Measurements from ENCODE around the gene MAP4K2. TPM values are rescaled to one million over a fixed set of nuclear protein-coding genes. Genes with fewer than 3 reads are reported as not detected.

MAP4K2 gene
- total and polyA plus RNA-seq, 9 of the 15 experiments (the other 6 are each of a cell fraction or from before 2014, with no cell fraction given) = 0.13 to 14.5 (median 7.3) TPM

DNA sequence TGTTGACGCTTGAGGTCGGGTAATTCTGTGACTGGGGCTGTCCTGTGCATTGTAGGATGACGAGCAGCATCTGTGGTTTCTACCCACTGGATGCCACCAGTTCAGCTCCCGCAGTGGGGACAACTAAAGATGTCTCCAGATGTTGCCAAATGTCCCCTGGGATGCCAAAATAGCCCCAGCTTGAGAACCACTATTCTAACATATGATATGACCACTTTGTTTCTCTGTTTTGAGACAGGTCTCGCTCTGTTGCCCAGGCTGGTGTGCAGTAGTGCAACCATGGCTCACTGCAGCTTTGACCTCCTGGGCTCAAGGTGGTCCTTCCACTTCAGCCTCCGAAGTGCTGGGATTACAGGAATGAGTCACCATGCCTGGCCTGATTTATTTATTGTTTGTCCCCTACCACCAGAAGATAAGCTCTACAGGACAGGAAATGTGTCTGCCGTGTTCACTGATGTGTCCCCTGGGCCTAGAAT lies 11.7 kb upstream of the MAP4K2 start:
- Histone ChIP-seq H3K9ac (ENCODE audit: insufficient read depth in 1 of 2, low read depth in 2 of 2, low read length in 2 of 2) (no peak overlapping the region), H2AFZ (ENCODE audit: low read depth, low read length) (no peak overlapping the region), H3K27ac (ENCODE audit: extremely low read depth, low read depth, low read length) (no peak overlapping the region), H3K79me2 (ENCODE audit: control insufficient read depth, insufficient read depth, low read length) (peaks cover 6% of the 10 kb centered on the region), H3K4me1 (replicated peaks in 1 of 2; ENCODE audit: control insufficient read depth in 2 of 2, insufficient read depth in 2 of 2, low read length in 2 of 2) (peaks cover 0 to 15% of the 10 kb centered on the region in 2 experiments; a peak in 2 of 5 replicates), H3K27me3 (ENCODE audit: control insufficient read depth in 2 of 2, insufficient read depth in 2 of 2, low read length in 2 of 2) (no peaks in the 10 kb centered on the region), H3K9me3 (replicated peaks; ENCODE audit: control insufficient read depth, insufficient read depth, low read depth, low read length) (no peaks in the 10 kb centered on the region), H3K9me1 (ENCODE audit: control insufficient read depth, insufficient read depth, low read length) (no peaks in the 10 kb centered on the region), H3K4me2 (ENCODE audit: insufficient read depth, low read length) (no peak overlapping the region), H3K36me3 (ENCODE audit: control insufficient read depth, insufficient read depth, low read length) (no peaks in the 10 kb centered on the region), H4K20me1 (replicated peaks; ENCODE audit: control insufficient read depth, insufficient read depth, low read length) (no peaks in the 10 kb centered on the region), H3K4me3 (no peak overlapping the region)
- CTCF ChIA-PET (ENCODE audit: low intra/inter-chr PET ratio) = no interaction called here
- 30% methylated on average over 7 of the region's 7 CpGs for WGBS (ENCODE audit: insufficient coverage, low coverage, missing lambda C conversion rate)
- ATAC-seq (no peak), DNase-seq (ENCODE audit: extremely low read depth in 1 of 4, low spot score in 3 of 4) (peak in 1 of 4 experiments; percentile 24), FAIRE-seq (no peak)
- intact Hi-C loops (cut with micrococcal nuclease) = no loop called here
- no TSS peak for BruUV-seq (replicated peaks)
- in situ Hi-C loops (cut with MboI) = no loop called here
- POLR2A ChIA-PET = interaction anchor here (1.8 kb wide), 1 partner anchor 14 kb away, joined by 4 read pairs; no protein-coding TSS in a partner anchor
- TF ChIP-seq CREB5 (CRISPR knock-in tag; IDR thresholded peaks at IDR 0.05) (no peak), ZNF184 (CRISPR knock-in tag; IDR thresholded peaks at IDR 0.05) (no peak), CTCFL (IDR thresholded peaks at IDR 0.05; ENCODE audit: borderline replicate concordance, insufficient read depth, low read depth, low read length, poor library complexity, severe bottlenecking) (no peak), CBFA2T3 (IDR thresholded peaks at IDR 0.05) (peak; percentile 47; the same call in 1 of the 2 replicates), SRF (CRISPR knock-in tag; IDR thresholded peaks at IDR 0.05) (no peak), ZBTB1 (CRISPR knock-in tag; IDR thresholded peaks at IDR 0.05; ENCODE audit: borderline replicate concordance, low read depth) (no peak), SMARCC2 (IDR thresholded peaks at IDR 0.05; ENCODE audit: low read depth) (no peak), RBM25 (IDR thresholded peaks at IDR 0.05; ENCODE audit: low read depth, low read length, severe bottlenecking) (no peak), ZFP1 (CRISPR knock-in tag; IDR thresholded peaks at IDR 0.05) (no peak), TCFL5 (CRISPR knock-in tag; conservative IDR thresholded peaks at IDR 0.05) (no peak), FOSL1 (tag; conservative IDR thresholded peaks at IDR 0.05) (peak; percentile 50)
- TF ChIP-seq, protein P1, sequence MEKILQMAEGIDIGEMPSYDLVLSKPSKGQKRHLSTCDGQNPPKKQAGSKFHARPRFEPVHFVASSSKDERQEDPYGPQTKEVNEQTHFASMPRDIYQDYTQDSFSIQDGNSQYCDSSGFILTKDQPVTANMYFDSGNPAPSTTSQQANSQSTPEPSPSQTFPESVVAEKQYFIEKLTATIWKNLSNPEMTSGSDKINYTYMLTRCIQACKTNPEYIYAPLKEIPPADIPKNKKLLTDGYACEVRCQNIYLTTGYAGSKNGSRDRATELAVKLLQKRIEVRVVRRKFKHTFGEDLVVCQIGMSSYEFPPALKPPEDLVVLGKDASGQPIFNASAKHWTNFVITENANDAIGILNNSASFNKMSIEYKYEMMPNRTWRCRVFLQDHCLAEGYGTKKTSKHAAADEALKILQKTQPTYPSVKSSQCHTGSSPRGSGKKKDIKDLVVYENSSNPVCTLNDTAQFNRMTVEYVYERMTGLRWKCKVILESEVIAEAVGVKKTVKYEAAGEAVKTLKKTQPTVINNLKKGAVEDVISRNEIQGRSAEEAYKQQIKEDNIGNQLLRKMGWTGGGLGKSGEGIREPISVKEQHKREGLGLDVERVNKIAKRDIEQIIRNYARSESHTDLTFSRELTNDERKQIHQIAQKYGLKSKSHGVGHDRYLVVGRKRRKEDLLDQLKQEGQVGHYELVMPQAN (IDR thresholded peaks at IDR 0.05; ENCODE audit: borderline replicate concordance) = no peak
- TF ChIP-seq, protein P2, sequence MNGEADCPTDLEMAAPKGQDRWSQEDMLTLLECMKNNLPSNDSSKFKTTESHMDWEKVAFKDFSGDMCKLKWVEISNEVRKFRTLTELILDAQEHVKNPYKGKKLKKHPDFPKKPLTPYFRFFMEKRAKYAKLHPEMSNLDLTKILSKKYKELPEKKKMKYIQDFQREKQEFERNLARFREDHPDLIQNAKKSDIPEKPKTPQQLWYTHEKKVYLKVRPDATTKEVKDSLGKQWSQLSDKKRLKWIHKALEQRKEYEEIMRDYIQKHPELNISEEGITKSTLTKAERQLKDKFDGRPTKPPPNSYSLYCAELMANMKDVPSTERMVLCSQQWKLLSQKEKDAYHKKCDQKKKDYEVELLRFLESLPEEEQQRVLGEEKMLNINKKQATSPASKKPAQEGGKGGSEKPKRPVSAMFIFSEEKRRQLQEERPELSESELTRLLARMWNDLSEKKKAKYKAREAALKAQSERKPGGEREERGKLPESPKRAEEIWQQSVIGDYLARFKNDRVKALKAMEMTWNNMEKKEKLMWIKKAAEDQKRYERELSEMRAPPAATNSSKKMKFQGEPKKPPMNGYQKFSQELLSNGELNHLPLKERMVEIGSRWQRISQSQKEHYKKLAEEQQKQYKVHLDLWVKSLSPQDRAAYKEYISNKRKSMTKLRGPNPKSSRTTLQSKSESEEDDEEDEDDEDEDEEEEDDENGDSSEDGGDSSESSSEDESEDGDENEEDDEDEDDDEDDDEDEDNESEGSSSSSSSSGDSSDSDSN (IDR thresholded peaks at IDR 0.05; ENCODE audit: borderline replicate concordance in 1 of 2, low read depth in 2 of 2, low read length in 2 of 2) = no peak

Measured in K562 (cell line).